Myocyte (in vitro differentiated cells): Measurements from ENCODE around the gene PCDH15. TPM values are rescaled to one million over a fixed set of nuclear protein-coding genes. Genes with fewer than 3 reads are reported as not detected.

ENCODE experiments used
- DNase-seq: peaks from one replicate; pipeline ENCODE4 v3.0.0-alpha.2; 2012; ENCODE audit warnings: low read depth
- polyA plus RNA-seq: library from polyadenylated mRNA; unstranded; fragments of >200 nt; gene quantifications from one replicate; pipeline ENCODE4 v1.2.1, GENCODE V29; 2012; ENCODE audit warnings: missing spikeins
- total RNA-seq: library from RNA; depleted of rRNA; stranded (reverse); fragments of >200 nt; gene quantifications from 2 replicates; pipeline ENCODE4 v1.2.3, GENCODE V29; 2014

The PCDH15 gene
- total RNA-seq = not detected in 2 replicates
- polyA plus RNA-seq = not detected

- DNase-seq = no peak
Observed at GRCh38 chr10:54800741-54801421, at the start of gene PCDH15. TSS of gene PCDH15 (minus strand) at chr10:54801231. CDS start at chr10:54664262, 136,969 bp downstream.

- DNase-seq = no peak
Observed at GRCh38 chr10:54843932-54844331, 42.9 kb upstream of the PCDH15 start.

GRCh38 chr10:54843085-54843646 is 42.1 kb upstream of the PCDH15 start:
- no peak for DNase-seq

GRCh38 chr10:54837479-54837878 is 36.4 kb upstream of the PCDH15 start:
- DNase-seq = no peak

DNA sequence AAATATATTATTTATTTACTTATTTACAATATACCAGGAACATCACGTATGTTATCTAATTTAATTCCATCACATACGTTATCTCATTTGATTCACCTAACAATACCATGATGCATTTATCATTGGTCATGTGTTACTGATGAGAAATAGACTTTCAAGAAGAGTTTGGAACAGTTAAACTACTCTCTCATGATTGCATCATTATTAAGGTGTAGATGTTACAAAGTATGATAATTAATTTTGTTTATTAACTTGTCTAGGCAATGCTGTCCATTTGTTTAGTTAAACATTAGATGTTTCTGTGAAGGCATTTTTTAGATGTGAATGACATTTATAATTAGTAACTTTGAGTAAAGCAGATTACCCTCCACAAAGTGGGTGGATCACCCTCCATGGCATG is 32.0 kb upstream of the PCDH15 start:
- DNase-seq = no peak

- DNase-seq = no peak
Observed at GRCh38 chr10:54826994-54827560, 26.0 kb upstream of the PCDH15 start.

DNA sequence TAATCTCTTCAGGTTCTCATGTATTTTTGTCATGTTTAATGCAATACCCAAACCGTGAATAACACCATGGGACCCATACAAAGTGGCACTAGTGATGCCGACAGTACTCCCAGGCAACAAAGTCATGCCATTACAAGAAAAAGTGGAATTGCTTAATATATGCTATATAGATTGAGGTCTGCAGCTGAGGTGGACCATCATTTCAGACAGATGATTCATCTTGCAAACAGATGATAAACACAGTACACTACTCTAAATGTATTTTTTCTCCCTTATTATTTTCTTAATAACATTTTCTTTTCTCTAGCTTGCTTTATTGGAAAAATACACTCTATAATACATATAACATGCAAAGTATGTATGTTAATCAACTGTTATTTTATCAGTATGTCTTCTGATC is 14.6 kb upstream of the PCDH15 start:
- DNase-seq = no peak

DNA sequence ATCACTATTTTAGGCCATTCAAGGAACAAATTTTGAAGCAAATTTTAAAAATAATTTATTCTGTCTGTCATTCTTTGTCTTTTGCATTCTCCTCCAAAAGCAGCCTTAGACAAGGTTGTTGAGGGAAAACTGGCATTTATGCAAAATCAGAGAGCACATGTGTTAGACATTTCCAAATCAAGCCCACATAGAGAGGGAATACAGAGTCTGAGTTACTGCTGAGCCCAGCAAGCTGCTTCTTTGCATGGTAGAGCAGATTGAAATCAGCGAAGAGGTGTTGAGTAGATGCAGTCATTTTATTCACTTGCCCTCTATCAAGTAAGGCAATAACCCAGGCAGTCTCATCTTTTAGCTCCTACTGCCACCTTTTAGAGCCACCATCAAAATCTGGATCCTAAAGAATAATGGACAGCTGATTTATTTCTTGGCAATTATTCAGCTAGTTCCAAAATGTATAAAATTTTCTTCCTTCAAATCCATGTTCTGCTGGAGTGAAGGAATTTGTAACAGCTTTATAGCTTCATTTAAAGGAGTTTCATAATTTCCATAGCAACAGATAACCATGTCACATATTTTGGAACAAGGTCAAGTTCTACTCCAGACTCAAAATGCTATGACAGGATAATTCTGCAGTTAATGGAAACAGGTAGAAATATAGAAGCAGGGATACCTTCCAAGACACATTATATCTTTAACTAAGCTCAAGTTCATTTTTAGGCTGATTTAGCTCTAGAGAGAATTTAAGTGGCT is 7.3 kb upstream of the PCDH15 start:
- no peak for DNase-seq

DNA sequence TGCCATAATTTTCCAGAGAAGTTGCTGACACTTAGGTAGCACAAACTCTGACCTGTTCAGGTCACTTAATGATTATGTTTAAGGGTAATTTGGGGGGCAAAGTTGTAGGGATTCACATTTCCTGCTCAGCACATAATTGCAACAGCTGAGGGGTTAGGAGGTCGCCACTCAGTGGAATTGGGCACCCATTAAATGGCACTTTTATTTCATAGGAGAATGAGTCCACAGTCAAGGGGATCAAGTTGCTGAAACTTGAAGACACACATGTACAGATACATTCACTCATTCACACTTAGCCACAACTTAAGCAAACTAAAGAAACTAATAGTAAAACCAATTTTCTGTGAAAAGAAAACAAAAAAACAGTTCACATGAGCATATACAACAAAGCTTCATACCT is 1.5 kb downstream of the PCDH15 start:
- DNase-seq = no peak

GRCh38 chr10:54797636-54798321 is 3.3 kb downstream of the PCDH15 start:
- DNase-seq = no peak

- no peak for DNase-seq
Observed at GRCh38 chr10:54796881-54797280, 4.2 kb downstream of the PCDH15 start.

DNA sequence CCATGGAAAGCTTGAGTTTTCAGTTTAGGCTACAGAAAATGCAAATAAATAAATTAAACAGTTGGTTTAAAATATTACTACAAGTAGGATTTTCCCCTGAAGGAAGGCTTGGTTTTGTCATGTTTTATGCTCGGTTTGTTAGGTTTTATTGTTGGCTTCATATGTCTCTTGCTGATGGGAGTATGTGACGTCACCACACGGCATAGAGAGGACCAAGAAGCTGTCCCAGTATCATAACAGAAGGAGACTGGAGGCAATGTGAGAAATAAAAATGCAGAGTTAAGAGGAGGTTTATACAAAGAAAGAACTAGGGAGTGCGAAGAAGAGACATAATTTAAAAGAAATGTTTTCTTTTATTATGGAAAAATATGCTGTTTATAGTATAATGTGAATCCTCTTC is 24.4 kb downstream of the PCDH15 start:
- DNase-seq = no peak

- DNase-seq = no peak
Observed at GRCh38 chr10:54772468-54773122, 28.4 kb downstream of the PCDH15 start.

- DNase-seq = no peak
Observed at GRCh38 chr10:54769051-54769450, 32.0 kb downstream of the PCDH15 start.

DNA sequence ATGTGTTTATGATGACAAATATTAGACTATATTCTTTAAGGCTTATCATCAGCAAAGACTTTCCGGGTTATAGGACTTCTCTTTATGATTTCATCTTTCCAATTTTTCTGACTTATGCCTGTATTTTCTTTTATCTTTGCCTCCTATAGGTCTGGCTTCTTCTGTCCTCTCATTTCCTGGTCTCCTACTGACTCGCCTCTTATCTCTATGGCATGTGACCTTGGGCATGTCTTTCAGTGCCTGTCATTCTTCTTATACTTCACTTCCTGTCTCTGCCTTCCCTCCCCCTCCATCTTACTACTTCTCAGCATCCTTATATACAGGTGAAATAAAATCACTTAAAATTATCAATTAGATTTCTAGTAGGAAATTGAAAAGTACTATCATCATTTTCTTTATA is 42.2 kb downstream of the PCDH15 start:
- DNase-seq = no peak

DNA sequence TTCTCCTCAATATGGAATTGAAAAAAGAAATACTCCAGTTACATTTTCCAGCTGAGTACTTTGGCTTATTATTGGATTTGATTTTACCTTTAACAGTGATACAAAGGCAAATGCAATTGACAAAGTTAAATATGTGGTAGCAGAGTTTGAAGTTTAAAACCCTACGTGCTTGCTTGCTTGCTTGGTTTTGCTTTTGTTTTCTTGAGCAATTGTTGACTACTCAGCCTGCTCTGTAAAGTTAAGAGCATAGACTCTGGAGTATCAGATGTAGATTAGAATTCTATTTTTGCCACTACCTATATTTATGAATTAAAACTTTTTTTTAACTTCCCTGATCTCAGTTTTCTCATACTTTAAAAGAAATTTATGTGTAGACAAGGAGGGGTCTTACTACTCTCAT is 51.4 kb downstream of the PCDH15 start:
- DNase-seq = no peak

DNA sequence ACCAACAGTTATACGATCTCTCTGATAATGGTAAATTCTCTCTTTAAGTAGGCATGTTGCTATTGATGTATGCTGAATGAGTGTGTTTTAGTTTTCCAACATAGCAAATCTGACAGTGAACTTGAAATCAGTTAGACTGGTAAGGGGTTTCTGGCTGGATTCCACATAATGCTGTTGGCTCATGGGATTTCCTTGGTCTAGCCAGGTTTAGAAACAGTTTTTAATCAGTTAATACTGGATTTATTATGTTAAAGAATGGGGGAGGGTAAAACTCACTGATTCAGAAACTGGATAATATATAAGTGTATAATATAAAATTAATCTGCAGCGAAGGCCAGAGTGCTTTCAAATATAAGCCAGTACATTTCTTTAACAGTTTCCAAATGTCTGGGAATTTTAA is 55.6 kb downstream of the PCDH15 start:
- DNase-seq = no peak

- DNase-seq = no peak
Observed at GRCh38 chr10:54742416-54742815, 58.6 kb downstream of the PCDH15 start.

DNA sequence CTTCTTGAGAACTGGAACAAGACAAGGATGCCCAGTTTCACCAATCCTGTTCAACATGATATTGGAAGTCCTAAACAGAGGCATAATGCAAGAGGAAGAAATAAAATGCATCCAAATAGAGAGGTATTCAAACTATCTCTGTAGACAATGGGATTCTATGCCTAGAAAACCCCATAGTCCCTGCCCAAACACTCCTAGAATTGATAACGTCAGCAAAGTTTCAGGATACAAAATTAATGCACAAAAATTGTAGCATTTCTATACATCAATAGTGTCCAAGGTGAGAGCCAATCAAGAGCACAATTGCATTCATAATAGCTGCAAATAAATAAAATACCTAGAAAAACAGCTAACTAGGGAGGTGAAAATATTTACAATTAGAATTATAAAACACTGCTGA is 72.5 kb downstream of the PCDH15 start:
- DNase-seq = no peak

DNA sequence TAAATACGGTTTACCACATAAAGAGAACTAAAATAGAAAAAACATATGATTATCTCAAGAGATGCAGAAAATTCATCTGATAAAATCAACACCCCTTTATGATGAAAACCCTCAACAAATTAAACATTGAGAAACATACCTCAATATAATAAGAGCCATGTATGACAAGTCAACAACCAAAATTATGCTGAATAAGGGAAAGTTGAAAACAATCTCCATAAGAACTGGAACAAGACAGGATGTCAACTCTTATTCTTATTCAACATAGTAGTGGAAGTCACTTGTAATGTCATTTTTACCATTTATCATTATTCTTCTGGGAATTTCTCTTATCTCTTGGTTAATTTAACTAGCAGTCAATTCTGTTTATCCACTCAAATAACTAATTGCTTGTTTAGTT is 79.0 kb downstream of the PCDH15 start:
- DNase-seq = no peak

- DNase-seq = no peak
Observed at GRCh38 chr10:54710918-54711317, 90.1 kb downstream of the PCDH15 start.
